Spinal cord (tissue), 10 donors: ENCODE measurements around the gene UNC13A. TPM values are rescaled to one million over a fixed set of nuclear protein-coding genes. Genes with fewer than 3 reads are reported as not detected.

ENCODE experiments used
- DNase-seq, 6 donors: peaks; one replicate each; pipeline versions ENCODE4 v3.0.0 to v3.0.0-alpha.2; 2013 to 2015; ENCODE audit warnings: low spot score in 6 of 6, low read depth in 4 of 6
- H3K27ac ChIP-seq: one replicate; pipeline ENCODE4 v1.5.1; 2013; ENCODE audit warnings: low read depth, low read length, control low read depth
- H3K27me3 ChIP-seq: one replicate; pipeline ENCODE4 v1.6.1; 2013; ENCODE audit warnings: low read length; ENCODE audit not compliant: control insufficient read depth, insufficient read depth
- H3K36me3 ChIP-seq: one replicate; pipeline ENCODE4 v1.6.1; 2013; ENCODE audit warnings: low read length; ENCODE audit not compliant: control insufficient read depth, insufficient read depth
- H3K4me1 ChIP-seq: one replicate; pipeline ENCODE4 v1.6.1; 2013; ENCODE audit warnings: low read length; ENCODE audit not compliant: control insufficient read depth, insufficient read depth
- H3K4me3 ChIP-seq: one replicate; pipeline ENCODE4 v1.5.1; 2013; ENCODE audit warnings: low read depth, low read length, control low read depth
- H3K9me3 ChIP-seq: one replicate; pipeline ENCODE4 v1.6.1; 2013; ENCODE audit warnings: low read length; ENCODE audit not compliant: control insufficient read depth, insufficient read depth
- WGBS: methylation state at CpG from one replicate; pipeline ENCODE4 v1.1.5; 2013; ENCODE audit warnings: missing lambda C conversion rate; ENCODE audit not compliant: insufficient coverage; 5-methylcytosine and 5-hydroxymethylcytosine counted together
- polyA plus RNA-seq, 2 donors: library from polyadenylated mRNA; unstranded; fragments of 120-200 nt; gene quantifications; one replicate each; pipeline ENCODE4 v1.2.1, GENCODE V29; 2013; ENCODE audit not compliant: insufficient read length in 2 of 2
- total RNA-seq, 2 donors: library from RNA; depleted of rRNA in 1 of 2; stranded (reverse); fragments of 120-200 nt in 1 of 2; fragments of >200 nt in 1 of 2; gene quantifications; one replicate each; pipeline versions ENCODE4 v1.2.3 to v1.2.4, GENCODE V29; 2013 to 2014
- donor health status: healthy.

The UNC13A gene
- total and polyA plus RNA-seq, 4 donors: 11.2 to 57.4 (median 40.4) TPM

- Histone ChIP-seq H3K4me1 (peaks cover 38% of the 10 kb centered on the region), H3K27me3 (peaks cover 5% of the 10 kb centered on the region), H3K27ac (no peak overlapping the region), H3K4me3 (peak overlapping the region; percentile 45), H3K9me3 (no peaks in the 10 kb centered on the region), H3K36me3 (no peaks in the 10 kb centered on the region)
- WGBS: 4% methylated on average over 7 of the region's 12 CpGs
- DNase-seq: no peak
These were observed 2.1 kb downstream of the UNC13A start for GRCh38 chr19:17686023-17686521.

- Histone ChIP-seq H3K27ac (no peak overlapping the region), H3K36me3 (no peaks in the 10 kb centered on the region), H3K9me3 (no peaks in the 10 kb centered on the region), H3K4me3 (no peak overlapping the region), H3K27me3 (peaks cover 5% of the 10 kb centered on the region), H3K4me1 (peaks cover 39% of the 10 kb centered on the region)
- no peak for DNase-seq
- 72% methylated on average over 10 of the region's 15 CpGs for WGBS
These were observed 2.6 kb downstream of the UNC13A start for GRCh38 chr19:17685451-17686022.

- Histone ChIP-seq H3K27me3 (peaks cover 5% of the 10 kb centered on the region), H3K4me3 (no peak overlapping the region), H3K36me3 (no peaks in the 10 kb centered on the region), H3K27ac (no peak overlapping the region), H3K9me3 (no peaks in the 10 kb centered on the region), H3K4me1 (peaks cover 51% of the 10 kb centered on the region)
- WGBS: 96% methylated on average over 3 of the region's 4 CpGs
- no peak for DNase-seq
These were observed 3.9 kb downstream of the UNC13A start for GRCh38 chr19:17684256-17684655.

GRCh38 chr19:17683078-17683477, 5.1 kb downstream of the UNC13A start:
- Histone ChIP-seq H3K4me3 (no peak overlapping the region), H3K9me3 (no peaks in the 10 kb centered on the region), H3K36me3 (no peaks in the 10 kb centered on the region), H3K27ac (no peak overlapping the region), H3K27me3 (peaks cover 5% of the 10 kb centered on the region), H3K4me1 (peaks cover 41% of the 10 kb centered on the region)
- 100% methylated on average over 2 of the region's 4 CpGs for WGBS
- no peak for DNase-seq

GRCh38 chr19:17682273-17682672, 5.9 kb downstream of the UNC13A start:
- Histone ChIP-seq H3K27me3 (peaks cover 4% of the 10 kb centered on the region), H3K36me3 (no peaks in the 10 kb centered on the region), H3K9me3 (no peaks in the 10 kb centered on the region), H3K27ac (no peak overlapping the region), H3K4me1 (peaks cover 33% of the 10 kb centered on the region), H3K4me3 (no peak overlapping the region)
- WGBS: 71% methylated on average over 5 of the region's 5 CpGs
- DNase-seq: no peak

- H3K27me3 ChIP-seq: peaks cover 3% of the 10 kb centered on the region
- H3K9me3 ChIP-seq: no peaks in the 10 kb centered on the region
- H3K4me3 ChIP-seq: no peak overlapping the region
- no peaks in the 10 kb centered on the region for H3K36me3 ChIP-seq
- peaks cover 27% of the 10 kb centered on the region for H3K4me1 ChIP-seq
- 34% methylated on average over 11 of the region's 25 CpGs for WGBS
- H3K27ac ChIP-seq: no peak overlapping the region
- peak in 1 of 6 donors; percentile 37 for DNase-seq
These were observed 6.5 kb downstream of the UNC13A start for GRCh38 chr19:17681505-17682125.

- Histone ChIP-seq H3K27ac (no peak overlapping the region), H3K4me1 (peaks cover 18% of the 10 kb centered on the region), H3K4me3 (no peak overlapping the region), H3K36me3 (no peaks in the 10 kb centered on the region), H3K9me3 (no peaks in the 10 kb centered on the region), H3K27me3 (no peaks in the 10 kb centered on the region)
- DNase-seq: peak in 2 of 6 donors; percentile 16 to 43
- 5% methylated on average over 37 of the region's 38 CpGs for WGBS
These were observed 7.9 kb downstream of the UNC13A start for GRCh38 chr19:17680230-17680722.

- Histone ChIP-seq H3K27me3 (no peaks in the 10 kb centered on the region), H3K27ac (no peak overlapping the region), H3K4me3 (no peak overlapping the region), H3K36me3 (no peaks in the 10 kb centered on the region), H3K4me1 (peaks cover 18% of the 10 kb centered on the region), H3K9me3 (no peaks in the 10 kb centered on the region)
- no peak for DNase-seq
- WGBS: 8% methylated on average over 10 of the region's 14 CpGs
These were observed 8.5 kb downstream of the UNC13A start for GRCh38 chr19:17679526-17680229.

- H3K9me3 ChIP-seq: no peaks in the 10 kb centered on the region
- no peak overlapping the region for H3K4me3 ChIP-seq
- H3K4me1 ChIP-seq: peaks cover 18% of the 10 kb centered on the region
- H3K27me3 ChIP-seq: no peaks in the 10 kb centered on the region
- peaks cover 6% of the 10 kb centered on the region for H3K36me3 ChIP-seq
- DNase-seq: no peak
- 80% methylated on average over 1 of the region's 4 CpGs for WGBS
- H3K27ac ChIP-seq: no peak overlapping the region
These were observed 9.3 kb downstream of the UNC13A start for GRCh38 chr19:17678836-17679235.
